ACC112 (cell line): ENCODE data around the gene CPN2.

Source experiments
- H2AFZ ChIP-seq: fragments of 200-600 bp; sonication (generic); one replicate; pipeline ENCODE4 v1.6.0; 2017; ENCODE audit warnings: antibody characterized with exemption, low read length; ENCODE audit not compliant: unreplicated experiment
- H3K27ac ChIP-seq: fragments of 200-600 bp; sonication (generic); 2 replicates; pipeline ENCODE4 v1.5.1; 2014; ENCODE audit warnings: low read depth, mild to moderate bottlenecking, antibody characterized with exemption, low read length, moderate library complexity
- H3K27me3 ChIP-seq: fragments of 200-600 bp; sonication (generic); 2 replicates; pipeline ENCODE4 v1.6.1; 2014; ENCODE audit warnings: mild to moderate bottlenecking, antibody characterized with exemption, low read length, moderate library complexity, mixed read lengths; ENCODE audit not compliant: insufficient read depth
- H3K36me3 ChIP-seq: fragments of 200-600 bp; sonication (generic); 2 replicates; pipeline ENCODE4 v1.6.1; 2016; ENCODE audit warnings: mild to moderate bottlenecking, antibody characterized with exemption, low read length, moderate library complexity, mixed read lengths; ENCODE audit not compliant: insufficient read depth
- H3K4me1 ChIP-seq: fragments of 200-600 bp; sonication (generic); one replicate; pipeline ENCODE4 v1.6.1; 2016; ENCODE audit warnings: low read length, mixed read lengths; ENCODE audit not compliant: insufficient read depth, unreplicated experiment, control insufficient read depth
- H3K4me3 ChIP-seq: fragments of 200-600 bp; sonication (generic); 2 replicates; pipeline ENCODE4 v1.5.1; 2014; ENCODE audit warnings: mild to moderate bottlenecking, low read depth, low read length
- H3K79me2 ChIP-seq: fragments of 200-600 bp; sonication (generic); one replicate; pipeline ENCODE4 v1.6.0; 2016; ENCODE audit warnings: low read length; ENCODE audit not compliant: control insufficient read depth, unreplicated experiment, insufficient read depth

CPN2 gene

DNA sequence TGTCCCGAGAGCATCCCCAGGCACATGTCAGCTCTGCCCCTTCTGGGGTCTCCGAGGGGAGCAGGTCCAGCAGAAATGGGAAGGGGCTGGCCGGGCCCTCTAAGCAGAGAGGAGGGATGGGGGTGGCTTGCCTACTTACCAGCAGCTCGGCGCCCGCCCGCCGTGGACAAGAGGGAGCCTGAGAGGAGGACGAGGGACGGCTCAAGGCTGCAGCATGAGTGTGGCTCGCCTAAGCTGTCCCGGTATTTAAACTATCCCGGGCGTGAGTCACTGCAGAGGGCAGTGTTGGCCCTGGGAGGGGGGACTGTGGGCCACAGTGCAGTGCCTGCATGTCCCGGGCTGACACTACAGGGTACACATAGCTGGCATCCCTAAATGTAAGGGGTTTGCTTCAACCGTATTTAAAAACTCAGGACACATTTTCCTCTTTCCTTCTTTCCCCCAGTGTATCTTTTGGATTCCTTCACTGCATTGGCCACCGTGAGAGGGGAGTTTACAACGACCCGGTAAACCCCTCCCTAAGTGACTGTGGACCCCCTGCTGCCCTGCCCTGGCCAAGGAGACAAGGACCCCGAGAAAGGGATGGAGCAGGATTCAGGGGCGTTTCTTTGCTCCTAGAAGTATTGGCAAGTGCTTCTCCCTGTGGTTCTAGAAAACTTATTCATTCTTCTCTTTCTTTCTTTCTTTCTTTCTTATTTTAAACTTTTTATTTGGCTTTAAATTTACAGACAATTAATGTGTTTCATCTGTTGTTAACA lies 18.6 kb upstream of the CPN2 start, which contains the start of gene LRRC15:
Gene LRRC15, minus strand, starts transcription at position 222 of the 758 bp plus-strand sequence. CDS start 8,700 bp downstream, outside the sequence.
- Histone ChIP-seq H3K27ac (no peak within 1 kb of the TSS), H3K36me3 (no peaks in the 10 kb centered on the region), H2AFZ (peak within 1 kb of the TSS; percentile 83), H3K27me3 (peaks cover 5% of the 10 kb centered on the region; the same call in 1 of the 2 replicates), H3K4me1 (peaks cover 22% of the 10 kb centered on the region), H3K79me2 (no peaks in the 10 kb centered on the region), H3K4me3 (peak within 1 kb of the TSS; percentile 55; the same call in 1 of the 2 replicates)

DNA sequence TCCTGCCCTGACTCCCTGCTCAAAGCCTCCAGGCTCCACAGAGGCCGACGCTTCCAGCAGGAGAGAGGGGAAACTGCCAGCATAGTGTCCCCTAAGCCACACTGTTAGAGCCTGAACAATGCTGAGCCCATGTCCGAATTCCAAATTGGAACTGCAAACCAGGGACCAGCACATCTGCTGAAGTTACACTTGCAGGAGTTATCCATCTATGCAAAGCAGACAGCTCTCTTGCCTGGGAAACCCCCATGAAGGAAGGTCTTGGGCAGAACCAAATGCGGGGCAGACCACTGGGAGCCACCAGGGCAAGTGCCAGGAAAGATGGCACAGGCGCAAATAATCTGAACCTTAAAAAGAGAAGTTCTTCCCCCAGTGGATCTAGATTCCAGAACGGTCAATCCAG lies 17.8 kb upstream of the CPN2 start:
- no peaks in the 10 kb centered on the region for H3K79me2 ChIP-seq
- no peak overlapping the region for H2AFZ ChIP-seq
- H3K4me1 ChIP-seq: peaks cover 25% of the 10 kb centered on the region
- no peak overlapping the region for H3K27ac ChIP-seq
- no peaks in the 10 kb centered on the region for H3K36me3 ChIP-seq
- peaks cover 5% of the 10 kb centered on the region; the same call in 1 of the 2 replicates for H3K27me3 ChIP-seq
- H3K4me3 ChIP-seq: 0 out of 2 replicates have a peak overlapping the region, but pooled peaks have one; percentile 55

DNA sequence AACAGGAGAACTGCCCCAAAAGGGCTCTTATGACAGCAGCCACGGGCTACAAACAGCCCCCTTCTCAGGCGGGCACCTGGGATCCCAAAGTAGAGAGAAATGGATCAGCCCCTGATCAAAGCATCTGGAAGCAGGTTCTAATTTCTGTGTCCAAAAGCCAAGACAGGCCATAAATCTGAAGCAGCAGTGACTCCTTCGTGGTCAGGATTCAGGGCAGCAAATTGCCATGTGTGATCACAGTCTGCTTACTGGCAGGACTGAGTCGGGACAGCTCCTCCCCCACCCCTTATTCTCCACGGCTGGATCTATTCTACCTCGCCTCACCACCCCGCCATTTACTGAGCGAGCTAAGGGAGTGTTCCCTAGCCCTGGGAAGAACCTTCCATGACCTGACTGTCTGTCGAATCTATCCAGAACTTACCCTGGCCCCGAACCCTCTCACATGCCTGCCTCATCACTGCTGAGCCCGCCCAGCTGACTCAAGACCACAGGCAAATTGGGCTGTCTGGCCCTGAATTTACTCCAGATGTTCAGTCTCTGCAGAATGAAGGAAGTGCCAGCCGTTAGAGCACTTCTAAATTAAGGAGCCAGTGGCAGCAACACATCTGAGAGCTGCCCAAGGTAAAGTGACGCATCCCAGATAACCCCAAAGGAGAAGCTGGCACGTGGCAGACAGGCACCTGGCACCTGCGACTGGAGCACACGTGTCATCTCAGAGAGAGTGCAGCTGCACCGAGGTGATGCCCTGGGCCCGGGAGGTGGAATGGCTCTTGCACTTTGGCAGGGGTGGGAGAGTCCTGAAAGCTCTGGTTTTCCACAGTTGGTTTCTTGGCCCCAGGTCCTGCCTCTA lies 17.1 kb upstream of the CPN2 start:
- H3K4me3 ChIP-seq: no peak overlapping the region
- no peak overlapping the region for H3K27ac ChIP-seq
- H3K4me1 ChIP-seq: peaks cover 25% of the 10 kb centered on the region
- no peaks in the 10 kb centered on the region for H3K36me3 ChIP-seq
- H3K27me3 ChIP-seq: peaks cover 5% of the 10 kb centered on the region; the same call in 1 of the 2 replicates
- no peaks in the 10 kb centered on the region for H3K79me2 ChIP-seq
- H2AFZ ChIP-seq: no peak overlapping the region

DNA sequence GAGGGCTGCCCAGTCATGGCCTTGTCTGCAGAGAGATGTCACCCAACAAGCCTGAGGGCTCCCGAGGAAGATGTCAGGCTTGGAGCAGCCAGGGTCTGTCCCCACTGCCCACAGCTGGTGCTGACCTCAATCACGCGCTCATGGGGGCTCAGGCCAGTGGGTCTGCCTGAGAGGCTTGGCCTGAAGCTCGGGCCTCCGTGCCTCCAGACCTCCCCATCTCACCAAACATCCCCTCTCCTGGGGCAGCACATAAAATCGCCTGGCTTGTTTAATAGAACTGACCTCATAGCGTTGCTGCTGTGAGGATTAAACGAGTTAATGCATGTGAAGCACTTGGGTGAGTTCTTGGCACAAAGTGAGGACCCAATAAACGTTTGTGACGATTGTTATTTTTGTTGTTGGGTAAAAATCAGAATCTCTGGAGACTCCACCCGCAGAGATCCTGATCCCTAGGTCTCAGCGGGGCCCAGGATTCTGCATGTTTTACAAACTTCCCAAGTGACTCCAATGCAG lies 14.9 kb upstream of the CPN2 start:
- Histone ChIP-seq H3K36me3 (no peaks in the 10 kb centered on the region), H3K79me2 (no peaks in the 10 kb centered on the region), H3K27me3 (peaks cover 5% of the 10 kb centered on the region; the same call in 1 of the 2 replicates), H3K27ac (no peak overlapping the region), H3K4me1 (peaks cover 25% of the 10 kb centered on the region), H2AFZ (no peak overlapping the region), H3K4me3 (no peak overlapping the region)

DNA sequence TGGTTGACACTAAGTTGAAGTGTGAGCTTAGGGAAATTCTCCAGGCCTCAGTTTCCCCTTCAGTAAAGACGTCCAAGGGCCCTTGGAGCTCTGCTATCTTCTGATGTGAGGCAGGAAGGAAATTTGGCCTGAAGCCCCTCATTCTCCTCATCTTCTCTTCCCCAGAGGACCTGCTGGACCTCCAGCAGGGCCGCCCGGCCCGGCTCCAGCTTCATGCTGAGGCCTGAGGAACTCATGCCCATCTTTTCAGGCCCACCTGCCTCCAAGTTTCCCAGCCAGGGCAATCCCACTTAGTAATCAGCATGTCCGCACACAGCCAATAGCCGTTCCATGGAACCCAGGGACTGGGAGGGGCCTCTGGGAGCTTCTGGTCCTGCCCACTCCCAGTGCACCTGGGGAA lies 14.4 kb upstream of the CPN2 start:
- no peaks in the 10 kb centered on the region for H3K36me3 ChIP-seq
- H3K4me1 ChIP-seq: peaks cover 25% of the 10 kb centered on the region
- no peak overlapping the region for H3K27ac ChIP-seq
- H3K27me3 ChIP-seq: peaks cover 5% of the 10 kb centered on the region; the same call in 1 of the 2 replicates
- no peak overlapping the region for H3K4me3 ChIP-seq
- no peak overlapping the region for H2AFZ ChIP-seq
- no peaks in the 10 kb centered on the region for H3K79me2 ChIP-seq

DNA sequence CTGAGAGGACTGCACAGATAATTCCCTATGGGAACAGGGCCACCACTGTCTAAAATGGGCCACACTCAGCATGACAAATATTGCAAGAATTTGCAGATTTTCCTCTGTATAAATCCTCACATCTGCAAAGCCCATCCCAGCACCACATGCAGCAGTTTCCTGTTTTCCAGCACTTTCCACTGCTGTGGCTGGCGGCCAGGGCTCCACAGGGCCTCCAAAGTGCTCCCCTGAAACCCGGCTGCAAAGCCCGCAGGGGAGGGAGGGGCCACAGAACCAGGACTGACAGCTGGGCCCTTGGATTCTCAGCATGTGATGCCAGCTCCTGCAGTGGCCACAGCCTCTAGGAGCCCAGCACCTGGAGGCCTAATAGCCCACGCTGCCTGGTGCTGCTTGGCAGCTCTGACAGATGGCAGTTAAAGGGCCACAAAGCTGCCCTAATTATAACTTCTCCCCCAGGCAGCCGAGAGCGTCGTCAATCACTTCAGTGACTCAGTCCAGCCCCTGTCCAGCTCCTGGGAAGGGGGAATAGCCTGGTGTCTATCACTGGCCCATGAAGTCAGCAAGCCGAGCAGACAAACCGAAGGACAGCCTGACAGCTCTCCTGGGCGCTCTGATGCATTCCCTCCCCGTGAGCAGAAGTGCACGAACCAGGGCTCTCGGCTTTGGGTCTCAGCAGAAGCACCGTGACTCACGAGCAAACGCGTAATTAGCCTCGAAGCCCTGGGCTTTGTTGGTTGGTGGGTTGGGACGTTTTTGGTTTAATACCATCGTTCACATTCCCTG lies 13.7 kb upstream of the CPN2 start:
- Histone ChIP-seq H3K4me3 (no peak overlapping the region), H3K27me3 (peaks cover 5% of the 10 kb centered on the region; the same call in 1 of the 2 replicates), H3K27ac (no peak overlapping the region), H2AFZ (no peak overlapping the region), H3K4me1 (peaks cover 24% of the 10 kb centered on the region), H3K79me2 (no peaks in the 10 kb centered on the region), H3K36me3 (no peaks in the 10 kb centered on the region)

DNA sequence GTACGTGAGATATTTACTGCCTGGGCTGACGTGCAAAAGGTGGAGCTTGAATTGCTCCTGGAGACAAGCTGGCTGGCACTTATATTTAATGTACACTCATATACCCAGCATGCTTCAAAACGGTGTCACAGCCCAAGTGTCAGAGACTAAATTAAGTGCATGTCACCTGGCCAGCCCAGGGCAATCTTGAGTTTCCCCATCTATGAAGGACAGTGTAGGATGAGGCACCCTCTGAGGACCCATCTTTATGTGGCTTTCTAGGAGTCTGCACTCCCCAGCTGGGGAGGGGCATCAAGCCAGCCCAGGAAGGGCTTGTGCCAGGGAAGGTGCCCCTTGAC lies 13.2 kb upstream of the CPN2 start:
- Histone ChIP-seq H3K4me1 (peaks cover 19% of the 10 kb centered on the region), H3K79me2 (no peaks in the 10 kb centered on the region), H3K27ac (no peak overlapping the region), H3K4me3 (no peak overlapping the region), H3K36me3 (no peaks in the 10 kb centered on the region), H2AFZ (no peak overlapping the region), H3K27me3 (peaks cover 5% of the 10 kb centered on the region; the same call in 1 of the 2 replicates)

DNA sequence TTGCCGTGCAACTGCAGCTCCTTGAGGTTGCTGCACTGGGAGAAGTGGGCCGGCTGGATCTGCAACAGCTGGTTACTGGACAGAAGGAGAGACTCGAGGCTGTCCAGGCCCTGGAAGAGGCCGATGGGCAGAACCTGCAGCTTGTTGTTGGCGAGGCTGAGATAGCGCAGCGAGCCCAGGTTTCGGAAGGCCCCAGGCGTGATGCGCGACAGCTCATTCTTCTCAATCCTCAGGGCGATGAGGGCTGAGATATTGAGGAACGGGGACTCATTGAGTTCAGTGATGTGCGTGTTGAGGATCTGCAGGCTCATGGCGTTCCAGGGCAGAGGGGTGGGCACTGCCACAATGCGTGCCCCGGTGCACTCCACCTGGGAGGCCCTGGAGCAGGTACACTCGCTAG lies 9.4 kb upstream of the CPN2 start:
- Histone ChIP-seq H2AFZ (no peak overlapping the region), H3K4me1 (peaks cover 7% of the 10 kb centered on the region), H3K27me3 (peaks cover 17% of the 10 kb centered on the region), H3K27ac (no peak overlapping the region), H3K36me3 (no peaks in the 10 kb centered on the region), H3K79me2 (no peaks in the 10 kb centered on the region), H3K4me3 (no peak overlapping the region)

DNA sequence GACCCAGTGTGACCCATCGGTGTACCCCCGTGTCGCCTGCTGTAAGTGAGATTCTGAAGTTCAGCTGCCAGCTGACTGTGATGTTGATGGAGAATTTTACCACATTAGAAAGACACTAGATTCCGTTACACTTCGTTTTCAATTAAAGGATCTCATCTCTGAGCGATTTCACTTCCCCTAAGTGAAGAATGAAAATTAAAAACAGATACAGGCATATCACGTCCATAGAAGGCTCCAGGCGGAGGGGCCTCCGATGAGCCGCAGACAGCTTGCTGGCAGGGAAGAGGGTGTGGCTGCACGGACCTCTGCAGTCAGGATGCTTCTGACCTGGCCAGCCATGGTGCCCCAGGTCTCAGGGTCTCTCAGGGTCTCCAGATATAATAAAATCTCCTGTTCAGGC lies 6.6 kb upstream of the CPN2 start:
- Histone ChIP-seq H3K79me2 (no peaks in the 10 kb centered on the region), H3K27ac (no peak overlapping the region), H3K4me1 (no peaks in the 10 kb centered on the region)

DNA sequence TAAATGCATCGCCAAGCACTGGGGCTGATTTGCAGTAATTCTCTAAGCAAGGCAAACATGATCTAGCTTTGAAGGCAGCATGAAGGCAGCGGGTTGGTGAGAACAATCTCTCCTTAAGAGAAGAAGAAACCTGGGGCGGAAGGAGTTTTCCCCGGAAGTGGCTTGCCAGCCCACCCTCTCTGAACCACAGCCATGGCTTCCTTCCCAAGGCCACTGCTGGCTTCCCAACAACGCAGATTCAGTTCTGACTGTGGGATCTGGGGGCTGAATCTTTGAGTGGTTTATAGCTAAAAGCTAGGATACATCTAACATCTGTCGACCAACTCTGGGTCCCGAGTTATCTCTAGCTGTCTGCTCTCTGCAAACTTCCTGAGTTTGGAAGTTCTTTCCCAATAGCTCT lies 4.3 kb upstream of the CPN2 start:
- H3K79me2 ChIP-seq: no peaks in the 10 kb centered on the region
- H3K36me3 ChIP-seq: no peaks in the 10 kb centered on the region
- no peaks in the 10 kb centered on the region for H3K4me1 ChIP-seq
- no peak overlapping the region for H2AFZ ChIP-seq
- no peak overlapping the region for H3K4me3 ChIP-seq
- H3K27me3 ChIP-seq: peaks cover 17% of the 10 kb centered on the region
- H3K27ac ChIP-seq: no peak overlapping the region

More for the DNA sequence above, 6.6 kb upstream of the CPN2 start:
- Histone ChIP-seq H3K36me3 (no peaks in the 10 kb centered on the region), H3K27me3 (peaks cover 17% of the 10 kb centered on the region), H3K4me3 (no peak overlapping the region), H2AFZ (no peak overlapping the region)
